CD1c-positive myeloid dendritic cell (primary cell): Measurements from ENCODE around the gene EPHA10.
"Not testable (repeated sequence)": the region's sequence is repeated elsewhere in the genome, so short reads cannot be mapped to it uniquely, and the experiment has no call there.

Source experiments
- DNase-seq: peaks from one replicate; pipeline ENCODE4 v3.0.0-alpha.2; 2016; ENCODE audit errors: extremely low spot score

EPHA10 gene

DNA sequence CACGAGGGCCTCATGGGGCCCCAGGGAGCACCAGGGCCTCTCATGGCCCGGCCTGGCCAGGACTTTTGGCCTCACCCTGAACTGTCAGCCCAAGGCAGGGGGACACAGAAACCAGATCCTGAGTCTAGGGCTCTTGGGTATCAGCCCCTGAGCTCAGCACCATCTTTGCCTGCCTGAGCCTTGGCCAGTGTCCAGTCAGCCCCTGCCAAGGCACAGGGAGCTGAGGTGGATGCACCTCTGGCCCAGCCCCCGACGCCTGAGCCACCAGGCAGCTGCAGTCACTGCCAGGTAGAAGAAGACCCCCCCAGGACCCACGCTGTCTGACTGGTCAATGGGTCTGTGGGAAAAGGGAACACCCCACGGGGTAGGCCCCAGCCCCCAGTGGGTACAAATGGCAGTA is 47.3 kb downstream of the EPHA10 start:
- DNase-seq: no peak

DNA sequence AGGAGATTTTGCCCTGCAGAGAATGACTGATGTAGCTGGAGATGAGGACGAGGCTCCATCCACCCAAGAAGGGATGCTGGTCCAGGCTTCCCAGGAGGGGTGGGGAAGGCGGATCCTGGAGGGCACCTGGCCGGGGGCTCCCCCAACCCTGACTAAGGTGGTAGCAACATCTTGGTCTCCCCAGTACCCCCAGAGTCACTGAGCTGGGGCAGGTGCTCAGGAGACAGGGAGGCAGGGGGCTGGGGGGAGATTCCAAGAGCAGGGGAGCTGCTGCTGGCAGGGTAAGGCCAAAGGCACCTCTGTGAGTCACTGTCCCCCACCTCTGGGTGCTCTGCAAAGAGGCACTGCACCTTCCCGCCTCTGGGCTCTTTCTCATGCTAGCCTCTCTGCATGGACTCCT is 48.6 kb downstream of the EPHA10 start:
- DNase-seq: no peak

DNA sequence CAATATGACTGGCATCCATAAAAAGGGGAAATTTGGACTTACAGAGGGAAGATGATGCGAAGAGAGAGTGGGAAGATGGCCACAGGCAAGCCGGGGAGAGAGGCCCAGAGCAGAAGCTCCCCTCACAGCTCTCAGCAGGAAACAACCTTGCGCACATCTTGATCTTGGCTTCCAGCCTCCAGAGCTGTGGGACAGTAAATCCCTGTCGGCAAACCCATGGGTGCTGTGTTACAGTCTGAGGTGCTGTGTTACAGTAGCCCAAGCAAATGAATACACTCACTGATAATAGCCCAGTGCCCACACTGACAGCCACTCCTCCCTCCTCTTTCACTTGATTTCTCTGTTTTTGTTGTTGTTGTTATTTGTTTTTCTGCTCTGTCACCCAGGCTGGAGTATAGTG is 50.2 kb downstream of the EPHA10 start:
- no peak for DNase-seq

DNA sequence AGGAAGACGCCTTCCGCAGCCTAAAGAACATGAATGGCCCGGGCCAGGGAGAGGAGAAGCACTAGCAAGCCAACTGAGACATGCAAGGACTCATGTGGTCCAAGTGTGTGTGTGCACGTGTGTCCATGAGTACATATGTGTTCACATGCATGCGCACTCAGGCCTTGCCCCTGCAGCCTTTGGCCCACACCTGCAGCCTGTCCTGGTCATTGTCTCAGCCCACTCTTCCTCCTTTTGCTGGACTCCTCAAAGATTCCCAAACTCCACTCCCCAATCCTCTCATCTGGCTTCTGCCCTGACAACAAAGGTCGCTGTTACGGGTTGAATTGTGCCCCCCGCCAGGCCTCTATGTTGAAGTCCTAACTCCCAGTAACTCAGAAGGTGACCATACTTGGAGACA is 50.7 kb downstream of the EPHA10 start:
- DNase-seq: no peak

DNA sequence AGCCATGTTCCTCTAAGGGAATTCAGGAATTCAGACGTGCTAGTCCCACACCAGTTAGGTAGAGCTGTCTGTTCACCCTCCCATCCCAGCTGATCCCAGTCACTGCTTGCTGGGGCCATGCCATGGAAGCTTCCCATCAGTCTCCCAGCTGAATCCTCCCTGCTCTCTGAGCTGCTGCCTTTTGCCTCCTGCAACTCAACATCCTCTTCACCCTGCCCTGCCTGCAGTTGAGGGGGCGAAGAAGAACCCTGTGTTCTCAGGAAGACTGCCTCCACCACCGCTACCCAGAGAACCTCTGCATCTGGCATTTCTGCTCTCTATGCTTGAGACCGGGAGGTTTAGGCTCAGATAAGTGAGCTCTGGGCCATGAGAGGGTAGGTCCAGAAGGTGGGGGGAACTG is 56.4 kb downstream of the EPHA10 start:
- DNase-seq: no peak

DNA sequence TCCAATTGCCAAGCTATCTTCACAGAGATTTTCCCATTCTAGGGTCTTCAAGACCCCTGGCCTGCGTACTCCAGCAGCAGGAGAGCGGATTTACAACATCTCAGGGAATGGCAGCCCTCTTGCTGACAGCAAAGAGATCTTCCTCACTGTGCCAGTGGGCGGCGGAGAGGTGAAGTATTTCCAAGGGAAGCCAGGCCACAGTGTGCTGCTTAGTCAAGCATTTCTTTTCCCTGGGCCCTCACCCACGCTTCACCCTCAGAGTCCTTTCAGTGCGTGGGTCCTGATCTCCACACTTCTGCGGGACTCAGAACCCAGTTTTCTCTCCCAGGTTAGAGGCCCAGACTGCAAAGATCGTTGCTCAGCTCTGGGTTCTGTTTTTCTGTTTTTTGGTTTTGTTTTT is 59.5 kb downstream of the EPHA10 start:
- no peak for DNase-seq

DNA sequence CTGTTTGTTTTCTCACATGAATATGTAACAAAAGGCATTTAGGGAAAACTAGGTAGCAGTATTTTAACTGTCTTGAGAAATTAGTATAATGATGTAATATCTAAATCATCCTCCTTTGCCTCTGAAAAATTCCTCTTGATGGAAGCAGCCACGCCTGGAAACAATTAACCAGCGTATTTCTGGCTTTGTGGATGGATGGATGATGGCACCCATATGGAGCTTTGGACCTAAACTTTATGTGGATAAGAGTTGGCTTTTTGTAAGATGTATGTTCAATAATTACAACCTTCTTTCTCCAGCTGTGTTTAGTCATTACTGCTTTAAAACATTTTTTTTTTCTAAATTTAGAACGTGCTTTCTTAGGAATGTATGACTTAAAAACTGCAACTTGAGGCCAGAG is 60.0 kb downstream of the EPHA10 start:
- DNase-seq: no peak

DNA sequence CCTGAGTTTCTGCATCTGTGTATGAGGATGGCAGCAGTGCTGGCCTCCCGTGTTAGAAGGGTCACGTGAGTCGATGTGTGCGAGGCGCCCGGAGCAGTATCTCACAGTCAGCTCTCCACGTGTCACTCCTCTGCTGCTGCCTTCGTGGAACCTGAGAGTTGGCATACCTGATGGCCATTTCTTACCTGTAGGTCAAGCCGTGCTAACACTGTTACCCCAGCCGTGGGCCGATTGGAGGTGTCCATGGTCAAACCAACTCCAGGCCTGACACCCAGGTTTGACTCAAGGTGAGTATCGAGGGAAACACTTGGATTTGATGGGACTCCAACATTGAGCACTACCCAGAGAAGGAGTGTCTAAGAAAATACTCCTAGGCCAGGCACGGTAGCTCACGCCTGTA is 61.9 kb downstream of the EPHA10 start:
- no peak for DNase-seq

DNA sequence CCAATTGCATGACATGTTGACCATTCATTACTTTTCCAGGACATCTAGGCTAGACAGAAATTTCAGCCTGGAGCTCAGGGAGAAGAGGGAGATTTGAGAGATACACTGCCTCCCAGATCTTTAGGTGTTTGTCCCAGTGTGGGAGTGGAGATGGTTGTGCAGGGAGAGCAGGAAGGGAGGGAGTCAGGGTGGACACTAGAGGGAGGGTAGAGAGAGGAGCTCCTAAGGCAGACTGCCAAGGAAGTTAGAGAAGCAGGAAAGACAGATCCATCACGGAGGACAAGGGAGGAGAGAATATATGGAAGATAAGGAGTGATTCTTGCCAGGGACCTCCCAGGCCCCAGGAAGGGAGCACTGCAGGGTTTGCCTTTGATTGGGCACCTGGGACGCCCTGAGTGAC is 63.9 kb downstream of the EPHA10 start:
- DNase-seq: no peak

DNA sequence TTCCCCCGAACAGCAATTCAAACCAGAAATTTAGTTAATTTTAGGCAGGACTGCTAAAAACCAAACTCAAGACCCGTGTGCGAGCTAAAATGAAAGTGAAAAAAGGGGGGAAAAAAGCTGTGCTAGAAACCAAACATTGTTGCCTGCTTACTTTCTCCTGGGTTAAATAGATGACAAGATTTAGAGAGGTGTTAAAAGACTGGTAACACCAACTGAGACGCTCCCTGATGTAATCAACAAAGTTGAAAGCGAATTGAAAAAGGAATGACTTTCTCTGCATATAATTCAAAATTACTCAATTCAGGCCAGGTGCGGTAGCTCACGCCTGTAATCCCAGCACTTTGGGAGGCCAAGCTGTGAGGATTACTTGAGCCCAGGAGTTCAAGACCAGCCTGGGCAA is 65.8 kb downstream of the EPHA10 start:
- DNase-seq: no peak

DNA sequence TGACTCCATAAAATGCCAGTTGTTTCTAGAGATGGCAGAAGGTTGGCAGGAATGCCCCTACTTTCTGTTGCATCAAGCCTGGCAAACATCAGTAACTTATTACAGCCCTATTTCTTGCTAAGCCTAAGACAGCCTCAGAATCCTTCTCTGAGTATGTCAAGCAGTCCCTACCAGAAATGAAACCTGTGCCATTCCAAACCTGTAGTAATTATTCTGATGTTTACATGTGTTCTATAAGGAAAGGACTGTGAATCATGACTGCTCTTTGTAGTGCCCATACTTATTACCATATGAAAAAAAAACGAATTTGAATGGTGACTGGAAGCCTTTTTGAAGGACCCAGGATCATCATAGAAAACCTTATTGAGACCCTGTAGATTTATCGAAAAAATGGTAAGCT is 67.2 kb downstream of the EPHA10 start:
- DNase-seq: no peak

DNA sequence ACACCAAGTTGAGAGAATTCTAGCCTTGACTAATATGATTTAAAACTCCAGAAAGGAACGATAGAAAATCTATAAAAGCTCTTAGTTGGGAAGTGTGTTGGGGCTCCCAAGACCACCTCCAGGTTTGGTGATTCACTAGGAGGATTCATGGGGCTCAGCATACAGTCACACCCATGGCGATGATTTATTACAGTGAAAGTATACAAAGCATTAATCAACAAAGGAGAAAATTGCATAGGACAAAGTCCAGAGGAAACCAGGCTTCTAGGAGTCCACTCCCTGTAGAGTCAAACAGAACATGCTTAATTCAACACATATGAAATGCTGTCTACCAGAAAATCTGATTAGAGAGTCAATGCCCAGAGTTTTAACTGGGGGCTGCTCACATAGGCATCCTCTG is 67.8 kb downstream of the EPHA10 start:
- no peak for DNase-seq

DNA sequence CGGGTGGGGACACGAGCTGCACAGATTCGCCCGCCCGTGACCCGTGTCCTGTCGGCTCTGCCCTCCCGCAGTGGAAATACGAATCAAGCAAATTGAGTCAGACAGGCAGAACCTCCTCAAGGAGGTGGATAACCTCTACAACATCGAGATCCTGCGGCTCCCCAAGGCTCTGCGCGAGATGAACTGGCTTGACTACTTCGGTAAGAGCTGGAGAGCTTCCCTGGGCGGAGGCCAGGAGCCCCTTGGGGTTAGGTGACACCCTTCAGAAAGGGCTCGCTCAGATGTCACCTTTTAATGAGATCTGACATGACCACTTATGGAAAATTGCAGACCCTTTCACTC is 72.1 kb downstream of the EPHA10 start:
- DNase-seq: no peak

DNA sequence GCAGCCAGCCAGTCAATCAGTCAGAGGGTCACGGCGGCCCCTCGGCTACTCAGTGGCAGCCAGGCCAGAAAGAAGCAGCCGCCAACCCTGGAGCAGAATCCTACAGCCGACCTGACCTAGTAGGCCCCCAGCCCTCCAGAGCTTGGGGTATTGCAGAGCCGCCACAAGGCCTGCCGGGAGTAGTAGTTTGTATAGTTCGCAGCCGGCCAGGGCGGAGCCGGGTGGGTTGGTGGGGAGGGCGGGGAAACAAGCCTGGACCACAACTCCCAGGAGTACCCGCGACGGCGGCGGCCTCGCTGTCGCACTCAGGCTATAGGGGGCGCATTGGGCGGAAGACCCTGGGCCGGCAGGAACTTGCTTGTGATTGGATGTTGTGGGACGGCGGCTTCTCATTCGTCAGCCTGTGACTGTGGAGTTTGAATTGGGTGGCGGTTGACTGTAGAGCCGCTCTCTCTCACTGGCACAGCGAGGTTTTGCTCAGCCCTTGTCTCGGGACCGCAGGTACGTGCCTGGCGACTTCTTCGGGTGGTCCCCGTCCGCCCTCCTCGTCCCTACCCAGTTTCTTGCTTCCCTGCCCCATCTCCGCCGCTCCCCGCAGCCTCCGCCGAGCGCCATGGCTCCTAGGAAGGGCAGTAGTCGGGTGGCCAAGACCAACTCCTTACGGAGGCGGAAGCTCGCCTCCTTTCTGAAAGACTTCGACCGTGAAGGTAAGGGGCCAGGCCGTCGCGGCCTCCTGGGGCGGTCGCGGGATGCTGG is 72.7 kb downstream of the EPHA10 start, which contains the start of gene CDCA8:
Gene CDCA8 (plus strand): TSS at position 439 of the 756 bp plus-strand sequence. CDS start 175 bp downstream, at position 614.
- DNase-seq: peak; percentile 98

DNA sequence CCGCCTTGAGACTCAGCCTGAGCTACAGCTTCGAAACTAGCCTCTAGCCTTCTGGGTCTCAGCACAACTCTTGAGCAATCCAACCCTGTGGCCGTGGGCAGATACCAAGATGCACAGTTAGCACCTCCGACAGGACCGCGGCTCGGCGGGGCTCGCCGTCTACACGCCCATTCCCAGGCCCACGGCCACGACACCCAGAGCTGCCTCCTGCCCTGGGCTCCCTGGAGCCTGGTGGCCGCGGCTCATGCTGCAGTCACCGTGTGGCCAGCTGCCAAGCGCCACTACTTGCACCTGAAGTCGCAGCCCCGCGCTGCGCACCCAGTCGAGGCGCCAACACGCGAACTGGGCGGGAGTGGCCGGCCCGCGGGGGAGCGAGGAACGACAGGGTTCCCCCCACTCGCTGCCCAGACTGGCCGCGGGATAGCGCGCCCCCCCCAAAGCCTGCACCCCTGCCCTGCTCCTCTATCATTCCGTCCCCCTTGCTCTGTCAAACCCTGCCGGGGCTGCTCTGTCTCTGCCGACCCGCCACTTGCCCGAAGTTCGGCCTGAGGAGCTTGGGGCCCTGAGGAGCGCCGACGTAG is 73.3 kb downstream of the EPHA10 start:
- DNase-seq: peak; percentile 47

DNA sequence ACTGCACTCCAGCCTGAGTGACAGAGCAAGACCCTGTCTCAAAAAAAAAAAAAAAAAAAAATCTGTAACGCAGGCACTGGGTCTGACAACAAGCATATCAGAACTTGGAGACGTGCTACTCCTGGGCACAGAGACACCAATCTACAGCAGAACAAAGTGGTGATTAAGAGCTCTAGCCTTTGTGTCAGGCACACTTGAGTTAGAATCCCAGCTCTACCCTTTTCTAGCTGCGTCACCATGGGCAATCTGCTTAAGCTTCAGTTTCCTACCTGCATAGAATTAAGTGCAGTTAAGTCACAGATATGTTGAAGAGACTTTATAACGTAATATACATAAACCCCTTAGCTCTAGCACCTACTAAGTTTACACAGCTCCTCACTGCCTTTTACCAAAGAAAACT is 76.0 kb downstream of the EPHA10 start:
- no peak for DNase-seq

DNA sequence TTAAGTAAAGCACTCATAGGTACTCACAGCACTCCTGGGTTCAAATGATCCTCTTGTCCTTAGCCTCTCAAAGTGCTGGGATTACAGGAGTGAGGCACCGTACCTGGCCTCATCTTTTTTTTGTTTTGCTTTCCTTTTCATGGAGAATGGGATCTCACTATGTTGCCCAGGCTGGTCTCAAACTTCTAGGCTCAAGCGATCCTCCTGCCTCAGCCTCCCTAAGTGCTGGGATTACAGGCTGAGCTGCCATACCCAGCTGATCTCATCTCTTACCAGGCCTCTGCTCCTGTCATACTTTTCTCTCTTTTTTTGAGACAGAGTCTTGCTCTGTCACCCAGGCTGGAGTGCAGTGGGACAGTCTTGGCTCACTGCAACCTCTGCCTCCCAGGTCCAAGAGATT is 77.2 kb downstream of the EPHA10 start:
- not testable (repeated sequence) for DNase-seq

DNA sequence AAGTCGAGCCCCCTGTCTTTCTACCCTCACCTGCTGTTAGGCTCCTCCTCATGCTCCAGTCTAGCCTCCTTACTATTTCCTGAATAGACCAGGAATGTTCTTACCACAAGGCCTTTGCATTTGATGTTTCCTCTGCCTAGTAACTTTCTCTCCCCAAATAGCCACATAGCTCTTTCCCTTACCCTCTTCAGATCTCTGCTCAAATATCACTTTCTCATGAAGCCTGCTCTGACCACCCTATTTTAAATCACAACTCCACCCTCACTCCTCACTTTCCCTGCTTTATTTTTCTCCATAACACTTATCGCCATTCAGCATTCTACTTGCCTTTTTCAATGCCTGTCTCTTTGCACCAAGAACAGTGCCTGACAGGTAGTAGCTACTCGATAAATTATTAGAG is 79.2 kb downstream of the EPHA10 start:
- DNase-seq: no peak

DNA sequence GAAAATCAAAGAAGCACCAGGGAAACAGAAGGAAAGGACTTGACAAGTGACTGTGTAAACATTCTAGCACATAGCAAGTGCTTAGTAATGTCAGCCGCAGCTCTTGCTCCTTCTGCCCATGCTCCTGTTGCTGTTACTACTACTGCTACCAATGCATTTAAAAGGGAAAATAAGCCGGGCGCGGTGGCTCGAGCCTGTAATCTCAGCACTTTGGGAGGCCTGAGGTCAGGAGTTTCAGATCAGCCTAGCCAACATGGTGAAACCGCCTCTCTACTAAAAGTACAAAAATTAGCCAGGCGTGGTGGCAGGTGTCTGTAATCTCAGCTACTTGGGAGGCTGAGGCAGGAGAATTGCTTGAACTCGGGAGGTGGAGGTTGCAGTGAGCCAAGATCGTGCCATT is 80.7 kb downstream of the EPHA10 start:
- not testable (repeated sequence) for DNase-seq

DNA sequence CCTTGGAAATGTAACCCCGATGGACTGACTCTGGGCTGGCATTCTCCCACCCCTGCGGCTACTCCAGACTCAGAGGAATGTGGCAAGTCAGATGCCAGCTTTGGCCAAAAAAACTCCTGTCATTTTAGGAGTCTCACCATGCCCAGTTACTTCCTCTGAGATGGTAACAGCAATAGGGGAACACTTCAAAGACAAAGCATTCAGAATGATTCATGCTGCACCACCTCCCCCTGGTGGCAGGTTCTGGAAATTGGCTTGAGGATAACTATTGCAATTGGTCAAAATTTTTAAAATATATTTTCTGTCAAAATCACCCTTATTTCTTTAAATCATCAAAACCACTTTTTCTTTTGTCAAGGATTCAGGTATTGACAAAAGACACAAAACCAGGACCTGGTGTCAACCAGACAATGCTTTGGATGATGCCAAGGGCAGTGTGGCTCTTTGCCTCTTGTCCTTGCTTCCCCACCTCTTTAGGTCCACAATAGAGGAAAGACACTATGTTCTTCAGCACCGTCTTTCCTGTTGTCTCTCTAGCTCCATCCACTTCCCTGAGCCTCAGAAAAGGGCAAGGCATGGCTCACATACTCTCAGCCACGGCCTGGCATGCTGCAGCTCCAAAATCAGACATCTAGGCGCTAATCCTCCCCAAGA is 82.5 kb downstream of the EPHA10 start:
- DNase-seq: peak; percentile 85

DNA sequence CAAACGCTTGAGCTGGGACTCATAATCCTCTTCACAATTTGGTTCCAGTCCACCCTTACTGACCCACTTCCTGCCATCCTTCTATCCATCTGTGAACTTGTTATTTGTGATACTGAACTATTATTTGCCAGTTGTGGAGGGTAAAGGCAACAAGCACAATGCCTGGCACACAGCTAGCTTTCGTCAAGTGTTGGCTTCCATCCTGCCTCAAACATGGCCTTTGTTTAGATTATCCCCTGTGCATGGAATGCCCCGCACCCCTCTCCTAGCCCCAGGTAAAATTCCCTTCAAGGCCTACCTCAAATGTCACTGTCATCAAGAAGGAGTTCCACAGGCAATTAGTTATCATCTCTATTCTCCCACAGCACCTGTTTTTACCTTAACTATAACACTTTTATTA is 84.0 kb downstream of the EPHA10 start:
- no peak for DNase-seq

DNA sequence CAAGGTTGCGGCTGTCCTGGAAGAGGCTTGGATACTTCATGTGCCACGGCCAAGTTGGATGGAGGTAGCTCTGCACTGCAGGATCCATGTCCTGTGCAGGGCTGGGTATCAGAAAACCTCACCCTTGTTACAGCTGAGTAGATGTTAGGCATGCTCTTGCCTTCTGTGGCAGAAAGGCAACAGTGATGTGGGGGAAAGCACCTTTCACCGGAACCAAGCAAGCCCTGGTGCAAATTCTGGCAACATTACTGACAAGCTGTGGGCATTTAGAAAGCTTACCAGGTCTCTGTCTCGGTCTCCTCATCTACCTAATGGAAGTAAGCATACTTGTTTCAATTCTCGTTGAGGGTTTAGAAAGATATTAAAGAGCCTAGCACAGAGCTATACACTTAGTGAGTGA is 87.1 kb downstream of the EPHA10 start:
- DNase-seq: no peak

DNA sequence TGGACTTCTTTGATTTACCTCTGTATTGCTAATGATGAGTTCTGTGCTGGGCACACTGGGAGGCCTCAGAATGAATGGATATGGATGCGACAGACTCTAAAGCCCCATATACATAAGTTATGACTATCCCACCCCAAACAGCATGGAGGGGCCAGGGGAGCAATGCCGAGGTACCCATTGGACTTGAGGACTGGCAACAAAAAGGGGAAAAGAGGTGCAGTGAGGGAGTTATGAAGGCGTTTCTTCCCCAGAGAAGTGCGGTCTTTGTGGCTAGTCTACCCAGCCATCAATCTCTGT is 87.8 kb downstream of the EPHA10 start:
- no peak for DNase-seq
